Karpas-422 (cell line): ENCODE measurements around the gene SGMS2. TPM values are rescaled to one million over a fixed set of nuclear protein-coding genes. Genes with fewer than 3 reads are reported as not detected.

Experiments
- DNase-seq: peaks from one replicate; pipeline ENCODE4 v3.0.0-alpha.2; 2015
- H2AFZ ChIP-seq: fragments of 200-600 bp; sonication (generic); 2 replicates; pipeline ENCODE4 v1.6.1; 2014; ENCODE audit warnings: antibody characterized with exemption, low read length, mixed read lengths
- H3K27ac ChIP-seq: fragments of 200-600 bp; sonication (generic); 2 replicates; pipeline ENCODE4 v1.5.1; 2014; ENCODE audit warnings: mild to moderate bottlenecking, low read length, moderate library complexity
- H3K27me3 ChIP-seq: fragments of 200-600 bp; sonication (generic); 2 replicates; pipeline ENCODE4 v1.6.1; 2014; ENCODE audit warnings: low read length, mixed read lengths
- H3K36me3 ChIP-seq: fragments of 200-600 bp; sonication (generic); 2 replicates; pipeline ENCODE4 v1.6.1; 2014; ENCODE audit warnings: low read length, mixed read lengths; ENCODE audit not compliant: insufficient read depth
- H3K4me1 ChIP-seq: fragments of 200-600 bp; sonication (generic); 2 replicates; pipeline ENCODE4 v1.6.1; 2014; ENCODE audit warnings: mild to moderate bottlenecking, low read length, mixed read lengths
- H3K4me2 ChIP-seq: fragments of 200-600 bp; sonication (generic); 2 replicates; pipeline ENCODE4 v1.6.1; 2014; ENCODE audit warnings: low read length, low read depth, mild to moderate bottlenecking; ENCODE audit not compliant: poor library complexity, severe bottlenecking
- H3K4me3 ChIP-seq: fragments of 200-600 bp; sonication (generic); 2 replicates; pipeline ENCODE4 v1.5.1; 2014; ENCODE audit warnings: mild to moderate bottlenecking, antibody characterized with exemption, low read length, mixed read lengths
- H3K79me2 ChIP-seq: fragments of 200-600 bp; sonication (generic); 2 replicates; pipeline ENCODE4 v1.6.1; 2014; ENCODE audit warnings: mild to moderate bottlenecking, low read length, mixed read lengths
- H3K9ac ChIP-seq: fragments of 200-600 bp; sonication (generic); 2 replicates; pipeline ENCODE4 v1.6.0; 2014; ENCODE audit warnings: low read length
- H3K9me2 ChIP-seq: fragments of 200-600 bp; sonication (generic), shearing (Covaris generic); replicated peaks from 2 replicates; pipeline ENCODE4 v1.6.0; 2014; ENCODE audit warnings: mild to moderate bottlenecking, low read length, moderate library complexity; ENCODE audit not compliant: insufficient read depth
- H3K9me3 ChIP-seq: fragments of 300-700, 200-600 bp; sonication (generic); 2 replicates; pipeline ENCODE4 v1.6.1; 2014; ENCODE audit warnings: low read length, mixed read lengths
- H4K20me1 ChIP-seq: fragments of 200-600 bp; sonication (generic); 2 replicates; pipeline ENCODE4 v1.6.1; 2014; ENCODE audit warnings: mild to moderate bottlenecking, antibody characterized with exemption, low read length, low read depth; ENCODE audit not compliant: insufficient read depth
- total RNA-seq: library from RNA; depleted of rRNA; stranded (reverse); fragments of >200 nt; shearing (Covaris generic); gene quantifications from 2 replicates; pipeline ENCODE4 v1.2.3, GENCODE V29; 2014; ENCODE audit warnings: low replicate concordance

The SGMS2 gene
- total RNA-seq, 1 experiment from 2014 or later: not detected

DNA sequence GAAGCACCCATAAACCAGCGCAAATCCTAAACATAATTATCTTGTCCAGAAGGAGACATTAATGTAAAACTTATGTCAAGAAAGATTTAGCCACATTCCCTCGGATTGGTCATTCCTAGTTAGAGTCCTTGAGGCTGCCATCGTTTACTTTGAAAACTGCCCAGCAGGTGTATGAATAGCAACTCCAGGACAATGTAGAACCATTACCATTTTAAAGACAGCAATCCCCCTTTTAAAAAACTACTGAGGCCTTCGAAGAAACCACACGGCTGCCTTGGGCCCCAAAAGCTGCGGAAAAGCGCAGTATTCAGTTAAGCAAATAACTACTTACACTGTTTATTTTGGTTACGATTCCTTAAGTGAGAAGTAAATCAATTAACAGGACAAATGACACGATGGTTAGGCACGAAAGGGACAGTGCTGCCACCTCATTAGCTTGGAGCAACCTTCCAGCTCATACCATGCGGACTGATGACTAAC lies 822 bp upstream of the SGMS2 start:
- H4K20me1 ChIP-seq: no peaks in the 10 kb centered on the region
- H3K9ac ChIP-seq: no peak overlapping the region
- no peaks in the 10 kb centered on the region for H3K9me3 ChIP-seq
- H3K4me1 ChIP-seq: no peaks in the 10 kb centered on the region
- no peak overlapping the region for H3K4me2 ChIP-seq
- H2AFZ ChIP-seq: no peak overlapping the region
- H3K36me3 ChIP-seq: no peaks in the 10 kb centered on the region
- H3K27ac ChIP-seq: no peak overlapping the region
- H3K79me2 ChIP-seq: no peaks in the 10 kb centered on the region
- no peaks in the 10 kb centered on the region for H3K27me3 ChIP-seq
- no peaks in the 10 kb centered on the region for H3K9me2 ChIP-seq
- no peak overlapping the region for H3K4me3 ChIP-seq
- DNase-seq: no peak

DNA sequence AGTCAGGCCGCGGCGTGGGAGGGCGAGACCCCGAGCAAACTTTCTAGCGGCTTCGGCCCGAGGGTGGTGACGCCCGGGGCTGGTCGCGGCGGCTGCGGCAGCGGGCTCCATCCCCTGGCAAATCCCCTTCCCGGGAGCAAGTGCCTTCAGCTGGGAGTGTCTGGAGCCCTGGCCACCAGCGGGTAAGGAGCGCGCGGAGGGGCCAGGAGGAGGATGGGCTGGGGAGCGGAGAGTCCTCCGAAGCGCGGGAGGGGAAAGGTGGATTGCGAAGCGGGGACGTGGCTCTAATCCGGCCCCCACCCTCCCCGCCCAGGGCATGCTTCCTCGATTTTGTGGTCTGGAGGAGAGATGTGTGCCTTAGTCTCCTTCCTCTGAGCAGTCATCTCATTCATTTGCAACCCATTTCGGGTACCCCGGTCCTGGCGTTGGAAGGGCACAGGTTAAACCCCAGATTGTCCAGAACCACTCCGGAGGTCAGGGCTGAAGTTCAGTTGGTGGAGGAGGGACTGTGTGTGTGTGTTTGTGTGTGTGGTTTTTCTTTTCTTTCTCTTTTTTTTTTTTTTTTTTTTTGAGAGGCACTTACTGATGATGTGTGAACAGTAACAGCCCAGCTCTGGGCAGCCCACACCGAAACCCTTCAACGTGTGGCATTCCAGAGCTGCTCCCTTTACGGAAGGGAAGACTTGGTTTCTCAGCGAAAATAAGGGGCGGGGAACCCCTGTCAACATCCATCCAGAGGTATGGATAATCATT lies 516 bp downstream of the SGMS2 start:
- no peaks in the 10 kb centered on the region for H3K4me1 ChIP-seq
- H2AFZ ChIP-seq: no peak overlapping the region
- H3K9me3 ChIP-seq: no peaks in the 10 kb centered on the region
- no peaks in the 10 kb centered on the region for H3K9me2 ChIP-seq
- no peak overlapping the region for H3K4me3 ChIP-seq
- H3K9ac ChIP-seq: no peak overlapping the region
- H3K27me3 ChIP-seq: no peaks in the 10 kb centered on the region
- no peak for DNase-seq
- H3K4me2 ChIP-seq: no peak overlapping the region
- no peak overlapping the region for H3K27ac ChIP-seq
- no peaks in the 10 kb centered on the region for H3K36me3 ChIP-seq
- no peaks in the 10 kb centered on the region for H4K20me1 ChIP-seq
- H3K79me2 ChIP-seq: no peaks in the 10 kb centered on the region

GRCh38 chr4:107826421-107826980 lies 1.8 kb downstream of the SGMS2 start:
- Histone ChIP-seq H3K4me1 (no peaks in the 10 kb centered on the region), H3K36me3 (no peaks in the 10 kb centered on the region), H3K9me2 (no peaks in the 10 kb centered on the region), H3K9me3 (no peaks in the 10 kb centered on the region), H3K4me3 (no peak overlapping the region), H4K20me1 (no peaks in the 10 kb centered on the region), H3K27me3 (no peaks in the 10 kb centered on the region), H3K27ac (no peak overlapping the region), H3K9ac (no peak overlapping the region), H3K79me2 (no peaks in the 10 kb centered on the region), H2AFZ (no peak overlapping the region), H3K4me2 (no peak overlapping the region)
- DNase-seq: no peak

DNA sequence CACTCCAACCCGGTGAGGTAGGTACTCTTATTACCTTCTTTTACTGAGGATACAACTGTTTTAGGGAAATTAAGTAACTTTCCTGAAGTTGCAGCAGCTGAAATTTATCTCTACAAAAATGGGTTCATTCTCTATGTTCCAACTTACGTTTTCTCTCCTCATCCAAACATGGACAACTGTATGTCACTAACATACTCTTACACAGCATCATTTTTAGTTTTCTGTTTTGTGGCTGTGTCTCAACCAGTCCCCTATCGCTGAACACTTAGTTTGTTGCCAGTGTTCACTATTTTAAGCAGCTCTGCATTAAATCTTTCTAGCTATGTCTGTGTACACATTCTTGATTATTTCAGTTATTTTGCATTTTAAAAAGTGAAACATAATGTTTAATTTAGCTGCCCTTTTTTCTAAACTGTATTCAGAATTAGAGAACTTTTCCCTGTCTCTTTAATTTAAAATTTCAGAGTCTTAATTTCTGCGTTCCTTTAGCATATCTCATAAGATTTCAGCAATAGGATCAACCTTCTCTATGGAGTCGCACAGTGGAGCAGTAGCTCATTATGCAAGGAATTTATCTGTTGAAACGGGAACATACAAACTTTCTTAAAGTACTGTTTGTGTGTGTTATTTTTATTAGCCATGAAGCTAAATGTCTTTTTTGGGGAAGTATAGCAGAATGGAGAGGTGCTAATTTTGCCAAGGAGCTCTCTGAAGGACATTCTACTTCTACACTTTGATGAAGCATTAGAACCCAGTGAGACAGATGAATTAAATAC lies 3.8 kb downstream of the SGMS2 start:
- DNase-seq: no peak
- Histone ChIP-seq H3K36me3 (no peaks in the 10 kb centered on the region), H3K4me1 (no peaks in the 10 kb centered on the region), H4K20me1 (no peaks in the 10 kb centered on the region), H3K9me2 (no peaks in the 10 kb centered on the region), H3K9me3 (no peaks in the 10 kb centered on the region), H3K79me2 (no peaks in the 10 kb centered on the region), H3K27me3 (no peaks in the 10 kb centered on the region), H3K9ac (no peak overlapping the region), H2AFZ (no peak overlapping the region), H3K4me3 (no peak overlapping the region), H3K4me2 (no peak overlapping the region), H3K27ac (no peak overlapping the region)

DNA sequence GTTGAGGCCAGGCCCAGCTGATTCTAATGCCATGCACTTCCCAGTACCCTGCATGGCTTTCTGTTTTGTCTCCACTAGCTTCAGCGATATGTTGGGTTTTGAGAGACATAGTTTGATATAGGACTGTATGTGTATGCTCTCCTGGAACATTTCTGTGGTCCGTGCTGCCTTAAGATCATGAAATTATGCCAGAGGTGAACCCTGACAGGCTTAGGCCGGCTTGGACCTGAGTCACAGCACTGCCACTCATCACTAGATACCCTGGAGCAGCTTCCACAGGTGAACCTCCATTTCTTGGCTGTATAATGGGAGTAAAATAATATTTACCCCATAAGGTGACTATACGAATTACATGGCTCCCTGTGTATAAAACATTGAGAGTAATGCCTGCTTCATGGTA lies 6.4 kb downstream of the SGMS2 start:
- no peaks in the 10 kb centered on the region for H4K20me1 ChIP-seq
- H3K9me2 ChIP-seq: no peaks in the 10 kb centered on the region
- no peaks in the 10 kb centered on the region for H3K9me3 ChIP-seq
- H3K4me3 ChIP-seq: no peak overlapping the region
- H2AFZ ChIP-seq: no peak overlapping the region
- no peaks in the 10 kb centered on the region for H3K36me3 ChIP-seq
- no peak overlapping the region for H3K9ac ChIP-seq
- no peak overlapping the region for H3K27ac ChIP-seq
- no peaks in the 10 kb centered on the region for H3K79me2 ChIP-seq
- no peak overlapping the region for H3K4me2 ChIP-seq
- DNase-seq: no peak
- no peaks in the 10 kb centered on the region for H3K27me3 ChIP-seq
- no peaks in the 10 kb centered on the region for H3K4me1 ChIP-seq

- no peak for DNase-seq
- H3K4me2 ChIP-seq: no peak overlapping the region
- no peak overlapping the region for H3K27ac ChIP-seq
- no peaks in the 10 kb centered on the region for H3K79me2 ChIP-seq
- H4K20me1 ChIP-seq: no peaks in the 10 kb centered on the region
- H3K4me3 ChIP-seq: no peak overlapping the region
- H3K36me3 ChIP-seq: no peaks in the 10 kb centered on the region
- H3K4me1 ChIP-seq: no peaks in the 10 kb centered on the region
- no peaks in the 10 kb centered on the region for H3K27me3 ChIP-seq
- no peaks in the 10 kb centered on the region for H3K9me3 ChIP-seq
- H3K9ac ChIP-seq: no peak overlapping the region
- no peak overlapping the region for H2AFZ ChIP-seq
- no peaks in the 10 kb centered on the region for H3K9me2 ChIP-seq
These were observed 7.6 kb downstream of the SGMS2 start for GRCh38 chr4:107832275-107832807.

DNA sequence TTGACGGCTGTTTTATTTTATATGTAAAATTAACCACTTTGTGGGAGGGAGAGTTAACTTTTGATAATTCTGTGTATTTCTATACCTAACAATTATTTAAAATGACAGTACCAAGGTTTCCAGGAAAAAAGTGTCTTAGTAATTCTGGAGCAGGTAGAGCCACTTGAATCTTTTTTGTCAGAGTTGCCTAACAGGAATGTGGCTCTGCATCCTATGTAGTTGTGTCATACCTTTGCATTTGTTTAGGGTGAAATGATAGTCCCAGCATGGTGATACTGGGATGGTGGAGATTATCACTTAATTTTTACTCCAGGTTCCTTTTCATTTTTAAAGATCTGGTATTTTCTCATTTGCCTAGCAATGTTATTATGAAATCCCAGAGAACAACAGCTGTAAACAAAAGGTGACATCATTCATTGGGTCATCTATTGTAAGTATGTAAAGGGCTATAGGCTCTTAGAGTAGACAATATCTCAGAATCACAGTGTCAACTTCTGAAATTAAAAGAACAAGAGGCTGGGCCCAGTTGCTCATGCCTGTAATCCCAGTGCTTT lies 9.6 kb downstream of the SGMS2 start:
- no peak overlapping the region for H3K27ac ChIP-seq
- no peaks in the 10 kb centered on the region for H3K4me1 ChIP-seq
- H3K4me2 ChIP-seq: no peak overlapping the region
- H3K79me2 ChIP-seq: no peaks in the 10 kb centered on the region
- H3K4me3 ChIP-seq: no peak overlapping the region
- no peaks in the 10 kb centered on the region for H3K9me2 ChIP-seq
- H3K9me3 ChIP-seq: no peaks in the 10 kb centered on the region
- H4K20me1 ChIP-seq: no peaks in the 10 kb centered on the region
- no peaks in the 10 kb centered on the region for H3K36me3 ChIP-seq
- H2AFZ ChIP-seq: no peak overlapping the region
- no peak overlapping the region for H3K9ac ChIP-seq
- no peaks in the 10 kb centered on the region for H3K27me3 ChIP-seq
- no peak for DNase-seq

- H4K20me1 ChIP-seq: no peaks in the 10 kb centered on the region
- DNase-seq: no peak
- H3K4me3 ChIP-seq: no peak overlapping the region
- H3K36me3 ChIP-seq: no peaks in the 10 kb centered on the region
- H3K27me3 ChIP-seq: 0 out of 2 replicates have a peak, but pooled peaks cover 3% of the 10 kb centered on the region
- no peaks in the 10 kb centered on the region for H3K4me1 ChIP-seq
- H3K4me2 ChIP-seq: no peak overlapping the region
- H3K9me3 ChIP-seq: no peaks in the 10 kb centered on the region
- no peaks in the 10 kb centered on the region for H3K9me2 ChIP-seq
- H3K27ac ChIP-seq: no peak overlapping the region
- H2AFZ ChIP-seq: no peak overlapping the region
- H3K9ac ChIP-seq: no peak overlapping the region
- H3K79me2 ChIP-seq: no peaks in the 10 kb centered on the region
These were observed 10.7 kb downstream of the SGMS2 start for GRCh38 chr4:107835406-107835805.
